Measurements from ENCODE around the gene SUGCT.

The SUGCT gene

GRCh38 chr7:40763319-40764287 is 628.8 kb downstream of the SUGCT start:
- TF ChIP-seq, protein P1, sequence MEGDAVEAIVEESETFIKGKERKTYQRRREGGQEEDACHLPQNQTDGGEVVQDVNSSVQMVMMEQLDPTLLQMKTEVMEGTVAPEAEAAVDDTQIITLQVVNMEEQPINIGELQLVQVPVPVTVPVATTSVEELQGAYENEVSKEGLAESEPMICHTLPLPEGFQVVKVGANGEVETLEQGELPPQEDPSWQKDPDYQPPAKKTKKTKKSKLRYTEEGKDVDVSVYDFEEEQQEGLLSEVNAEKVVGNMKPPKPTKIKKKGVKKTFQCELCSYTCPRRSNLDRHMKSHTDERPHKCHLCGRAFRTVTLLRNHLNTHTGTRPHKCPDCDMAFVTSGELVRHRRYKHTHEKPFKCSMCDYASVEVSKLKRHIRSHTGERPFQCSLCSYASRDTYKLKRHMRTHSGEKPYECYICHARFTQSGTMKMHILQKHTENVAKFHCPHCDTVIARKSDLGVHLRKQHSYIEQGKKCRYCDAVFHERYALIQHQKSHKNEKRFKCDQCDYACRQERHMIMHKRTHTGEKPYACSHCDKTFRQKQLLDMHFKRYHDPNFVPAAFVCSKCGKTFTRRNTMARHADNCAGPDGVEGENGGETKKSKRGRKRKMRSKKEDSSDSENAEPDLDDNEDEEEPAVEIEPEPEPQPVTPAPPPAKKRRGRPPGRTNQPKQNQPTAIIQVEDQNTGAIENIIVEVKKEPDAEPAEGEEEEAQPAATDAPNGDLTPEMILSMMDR (IDR thresholded peaks at IDR 0.05), result no peak
- H3K27ac Mint-ChIP-seq, result no peak overlapping the region
- H3K36me3 Mint-ChIP-seq (ENCODE audit: low read depth), result no peaks in the 10 kb centered on the region
- peaks cover 21% of the 10 kb centered on the region for H3K4me1 Mint-ChIP-seq
- H3K4me3 Mint-ChIP-seq, result no peak overlapping the region
- H3K27me3 Mint-ChIP-seq (ENCODE audit: low read depth, poor library complexity), result peaks cover 4% of the 10 kb centered on the region
- H3K9me3 Mint-ChIP-seq, result no peaks in the 10 kb centered on the region
- DNase-seq, result no peak

DNA sequence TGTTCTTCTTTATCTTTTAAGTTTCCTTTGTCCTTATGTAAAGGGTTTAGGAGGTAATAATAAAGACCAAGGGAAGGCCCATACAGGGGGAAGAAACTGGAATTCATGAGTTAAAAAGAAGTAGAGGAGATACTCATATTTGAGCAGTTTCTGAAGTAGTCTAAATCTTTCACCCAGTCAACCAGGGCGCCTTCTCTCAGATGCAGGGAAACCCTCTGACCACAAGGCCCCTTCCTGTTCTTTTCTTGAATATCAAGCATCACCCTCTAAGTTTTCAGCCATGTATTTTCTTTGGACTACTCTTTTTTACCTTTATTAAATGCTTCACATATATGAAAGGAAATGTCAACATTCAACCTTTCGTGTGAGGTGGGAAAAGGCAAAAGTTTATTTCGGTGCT is 630.8 kb downstream of the SUGCT start:
- TF ChIP-seq, protein P1 (IDR thresholded peaks at IDR 0.05), result no peak
- peaks cover 15% of the 10 kb centered on the region for H3K4me1 Mint-ChIP-seq
- H3K4me3 Mint-ChIP-seq, result no peak overlapping the region
- H3K9me3 Mint-ChIP-seq, result no peaks in the 10 kb centered on the region
- H3K27ac Mint-ChIP-seq, result no peak overlapping the region
- H3K27me3 Mint-ChIP-seq (ENCODE audit: low read depth, poor library complexity), result peaks cover 4% of the 10 kb centered on the region
- H3K36me3 Mint-ChIP-seq (ENCODE audit: low read depth), result no peaks in the 10 kb centered on the region
- no peak for DNase-seq

- no peak for DNase-seq
- Mint-ChIP-seq H3K36me3 (ENCODE audit: low read depth) (no peaks in the 10 kb centered on the region), H3K27ac (no peak overlapping the region), H3K4me3 (no peak overlapping the region), H3K4me1 (peaks cover 5% of the 10 kb centered on the region), H3K27me3 (ENCODE audit: low read depth, poor library complexity) (peaks cover 2% of the 10 kb centered on the region), H3K9me3 (no peaks in the 10 kb centered on the region)
- TF ChIP-seq, protein P1 (IDR thresholded peaks at IDR 0.05), result no peak
Measured at GRCh38 chr7:40772096-40772495, 637.3 kb downstream of the SUGCT start.

GRCh38 chr7:40773656-40774055 is 638.9 kb downstream of the SUGCT start:
- no peak for DNase-seq
- Mint-ChIP-seq H3K9me3 (no peaks in the 10 kb centered on the region), H3K27me3 (ENCODE audit: low read depth, poor library complexity) (peaks cover 2% of the 10 kb centered on the region), H3K4me1 (peaks cover 5% of the 10 kb centered on the region), H3K27ac (no peak overlapping the region), H3K4me3 (no peak overlapping the region), H3K36me3 (ENCODE audit: low read depth) (no peaks in the 10 kb centered on the region)
- TF ChIP-seq, protein P1 (IDR thresholded peaks at IDR 0.05), result no peak

DNA sequence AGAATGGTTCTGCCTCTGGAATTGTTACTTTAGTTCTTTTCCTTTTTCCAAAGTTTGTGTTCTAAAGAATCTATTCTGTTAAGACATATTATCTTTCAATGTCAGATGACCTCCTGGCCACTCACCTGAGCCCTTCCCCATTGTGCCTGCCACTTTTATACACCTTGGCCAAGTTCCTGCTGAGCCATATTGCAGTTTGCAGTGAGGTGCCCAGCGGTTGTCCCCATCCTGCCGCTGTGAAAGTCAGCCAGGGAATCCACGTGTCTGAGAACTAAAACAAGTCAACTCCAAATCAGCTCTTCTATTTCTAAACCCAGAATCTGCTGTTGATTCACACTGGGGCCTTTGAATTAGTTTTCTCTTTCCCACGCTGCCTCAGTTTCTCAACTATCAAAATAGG is 641.1 kb downstream of the SUGCT start:
- no peak for DNase-seq
- H3K9me3 Mint-ChIP-seq, result no peaks in the 10 kb centered on the region
- peaks cover 19% of the 10 kb centered on the region for H3K4me1 Mint-ChIP-seq
- TF ChIP-seq, protein P1 (IDR thresholded peaks at IDR 0.05), result no peak
- no peak overlapping the region for H3K27ac Mint-ChIP-seq
- peaks cover 2% of the 10 kb centered on the region for H3K27me3 Mint-ChIP-seq (ENCODE audit: low read depth, poor library complexity)
- H3K36me3 Mint-ChIP-seq (ENCODE audit: low read depth), result no peaks in the 10 kb centered on the region
- H3K4me3 Mint-ChIP-seq, result no peak overlapping the region
